Measurements from ENCODE around the gene ANP32E.
"Not testable (repeated sequence)": the region's sequence is repeated elsewhere in the genome, so short reads cannot be mapped to it uniquely, and the experiment has no call there.

Gene ANP32E

GRCh38 chr1:150224983-150225382 is 10.9 kb downstream of the ANP32E start:
- no peak overlapping the region for H2AK5ac ChIP-seq (ENCODE audit: low read depth, low read length)
- H2BK120ac ChIP-seq (ENCODE audit: low read depth, low read length): no peak overlapping the region
- H2BK12ac ChIP-seq (ENCODE audit: low read length): no peak overlapping the region
- WGBS, 2 donors (ENCODE audit: extremely low coverage in 2 of 2, insufficient read length in 2 of 2, insufficient replicate concordance in 1 of 2): no CpG with 5 or more reads among the region's 1 CpG
- no peak overlapping the region for H3K18ac ChIP-seq (ENCODE audit: low read length)
- no peak overlapping the region for H2BK15ac ChIP-seq (ENCODE audit: low read length)
- no peak overlapping the region for H3K4ac ChIP-seq (ENCODE audit: low read length)
- H3K36me3 ChIP-seq (replicated peaks in 1 of 2; ENCODE audit: control insufficient read depth in 2 of 2, insufficient read depth in 2 of 2, low read length in 2 of 2): peaks cover 22 to 94% of the 10 kb centered on the region in 2 donors
- H2AFZ ChIP-seq (ENCODE audit: low read length): no peak overlapping the region
- H3K27ac ChIP-seq (replicated peaks; ENCODE audit: low read length): no peak overlapping the region
- H3K23ac ChIP-seq (ENCODE audit: low read depth, low read length, poor library complexity): no peak overlapping the region
- no peak overlapping the region for H2BK5ac ChIP-seq (ENCODE audit: low read length)
- H3K9ac ChIP-seq (ENCODE audit: low read depth, low read length, poor library complexity): no peak overlapping the region
- no peak overlapping the region for H4K8ac ChIP-seq (ENCODE audit: low read depth, low read length)
- no peak overlapping the region for H4K91ac ChIP-seq (ENCODE audit: low read depth, low read length, poor library complexity)
- DNase-seq (ENCODE audit: low spot score): no peak
- H3K4me2 ChIP-seq (ENCODE audit: insufficient read depth, low read length, poor library complexity, severe bottlenecking): no peak overlapping the region
- H3K27me3 ChIP-seq (ENCODE audit: control insufficient read depth in 3 of 3, insufficient read depth in 3 of 3, low read depth in 1 of 3, low read length in 3 of 3): no peaks in the 10 kb centered on the region
- H3K9me3 ChIP-seq (replicated peaks in 1 of 2; ENCODE audit: control insufficient read depth in 2 of 2, insufficient read depth in 1 of 2, low read depth in 1 of 2, low read length in 2 of 2): peaks cover 0 to 3% of the 10 kb centered on the region in 2 donors
- H3K4me3 ChIP-seq (ENCODE audit: low read length in 2 of 2): no peak overlapping the region
- no peak overlapping the region for H3K14ac ChIP-seq (ENCODE audit: low read length)
- H3K4me1 ChIP-seq (ENCODE audit: control insufficient read depth in 2 of 2, insufficient read depth in 1 of 2, low read depth in 1 of 2, low read length in 2 of 2): no peaks in the 10 kb centered on the region
- H3K79me1 ChIP-seq (ENCODE audit: low read depth, low read length): no peaks in the 10 kb centered on the region

GRCh38 chr1:150221552-150221951 is 14.4 kb downstream of the ANP32E start:
- H4K8ac ChIP-seq (ENCODE audit: low read depth, low read length): no peak overlapping the region
- no peaks in the 10 kb centered on the region for H3K79me1 ChIP-seq (ENCODE audit: low read depth, low read length)
- H2AK5ac ChIP-seq (ENCODE audit: low read depth, low read length): no peak overlapping the region
- no peak overlapping the region for H3K4me2 ChIP-seq (ENCODE audit: insufficient read depth, low read length, poor library complexity, severe bottlenecking)
- H3K27ac ChIP-seq (replicated peaks; ENCODE audit: low read length): no peak overlapping the region
- H3K9me3 ChIP-seq (replicated peaks in 1 of 2; ENCODE audit: control insufficient read depth in 2 of 2, insufficient read depth in 1 of 2, low read depth in 1 of 2, low read length in 2 of 2): no peaks in the 10 kb centered on the region
- H3K23ac ChIP-seq (ENCODE audit: low read depth, low read length, poor library complexity): no peak overlapping the region
- H2AFZ ChIP-seq (ENCODE audit: low read length): no peak overlapping the region
- H2BK12ac ChIP-seq (ENCODE audit: low read length): no peak overlapping the region
- H3K9ac ChIP-seq (ENCODE audit: low read depth, low read length, poor library complexity): no peak overlapping the region
- no peak overlapping the region for H2BK120ac ChIP-seq (ENCODE audit: low read depth, low read length)
- WGBS, 2 donors (ENCODE audit: extremely low coverage in 2 of 2, insufficient read length in 2 of 2, insufficient replicate concordance in 1 of 2): no CpG with 5 or more reads among the region's 2 CpGs
- no peak overlapping the region for H3K4ac ChIP-seq (ENCODE audit: low read length)
- peaks cover 15 to 81% of the 10 kb centered on the region in 2 donors for H3K36me3 ChIP-seq (replicated peaks in 1 of 2; ENCODE audit: control insufficient read depth in 2 of 2, insufficient read depth in 2 of 2, low read length in 2 of 2)
- H3K14ac ChIP-seq (ENCODE audit: low read length): no peak overlapping the region
- no peaks in the 10 kb centered on the region for H3K27me3 ChIP-seq (ENCODE audit: control insufficient read depth in 3 of 3, insufficient read depth in 3 of 3, low read depth in 1 of 3, low read length in 3 of 3)
- H2BK5ac ChIP-seq (ENCODE audit: low read length): no peak overlapping the region
- no peaks in the 10 kb centered on the region for H3K4me1 ChIP-seq (ENCODE audit: control insufficient read depth in 2 of 2, insufficient read depth in 1 of 2, low read depth in 1 of 2, low read length in 2 of 2)
- H4K91ac ChIP-seq (ENCODE audit: low read depth, low read length, poor library complexity): no peak overlapping the region
- DNase-seq (ENCODE audit: low spot score): no peak
- no peak overlapping the region for H3K18ac ChIP-seq (ENCODE audit: low read length)
- no peak overlapping the region for H2BK15ac ChIP-seq (ENCODE audit: low read length)
- H3K4me3 ChIP-seq (ENCODE audit: low read length in 2 of 2): no peak overlapping the region

GRCh38 chr1:150215855-150216254 is 20.1 kb downstream of the ANP32E start:
- not testable (repeated sequence) for H3K79me1 ChIP-seq (ENCODE audit: low read depth, low read length); H3K23ac ChIP-seq (ENCODE audit: low read depth, low read length, poor library complexity); H2BK12ac ChIP-seq (ENCODE audit: low read length); H3K4me1 ChIP-seq (ENCODE audit: control insufficient read depth in 2 of 2, insufficient read depth in 1 of 2, low read depth in 1 of 2, low read length in 2 of 2); H3K18ac ChIP-seq (ENCODE audit: low read length); DNase-seq (ENCODE audit: low spot score); H3K4me3 ChIP-seq (ENCODE audit: low read length in 2 of 2); H3K9me3 ChIP-seq (replicated peaks in 1 of 2; ENCODE audit: control insufficient read depth in 2 of 2, insufficient read depth in 1 of 2, low read depth in 1 of 2, low read length in 2 of 2); H3K4me2 ChIP-seq (ENCODE audit: insufficient read depth, low read length, poor library complexity, severe bottlenecking); H4K91ac ChIP-seq (ENCODE audit: low read depth, low read length, poor library complexity); H3K27ac ChIP-seq (replicated peaks; ENCODE audit: low read length); H3K9ac ChIP-seq (ENCODE audit: low read depth, low read length, poor library complexity); H3K27me3 ChIP-seq (ENCODE audit: control insufficient read depth in 3 of 3, insufficient read depth in 3 of 3, low read depth in 1 of 3, low read length in 3 of 3); H2BK120ac ChIP-seq (ENCODE audit: low read depth, low read length); H2BK5ac ChIP-seq (ENCODE audit: low read length); H2AFZ ChIP-seq (ENCODE audit: low read length); H2BK15ac ChIP-seq (ENCODE audit: low read length); H3K4ac ChIP-seq (ENCODE audit: low read length); H2AK5ac ChIP-seq (ENCODE audit: low read depth, low read length); H3K14ac ChIP-seq (ENCODE audit: low read length); H4K8ac ChIP-seq (ENCODE audit: low read depth, low read length)
- WGBS, 2 donors (ENCODE audit: extremely low coverage in 2 of 2, insufficient read length in 2 of 2, insufficient replicate concordance in 1 of 2): 100% methylated on average over 2 of the region's 6 CpGs; no CpG with 5 or more reads in 1 of the 2 donors
- H3K36me3 ChIP-seq (replicated peaks in 1 of 2; ENCODE audit: control insufficient read depth in 2 of 2, insufficient read depth in 2 of 2, low read length in 2 of 2): peaks cover 0 to 30% of the 10 kb centered on the region in 2 donors

GRCh38 chr1:150214099-150214756 is 21.7 kb downstream of the ANP32E start:
- not testable (repeated sequence) for H2BK15ac ChIP-seq (ENCODE audit: low read length); H3K4ac ChIP-seq (ENCODE audit: low read length); H3K27me3 ChIP-seq (ENCODE audit: control insufficient read depth in 3 of 3, insufficient read depth in 3 of 3, low read depth in 1 of 3, low read length in 3 of 3); H2BK5ac ChIP-seq (ENCODE audit: low read length); H3K14ac ChIP-seq (ENCODE audit: low read length); H2AK5ac ChIP-seq (ENCODE audit: low read depth, low read length); H2BK120ac ChIP-seq (ENCODE audit: low read depth, low read length); H3K9ac ChIP-seq (ENCODE audit: low read depth, low read length, poor library complexity); H3K9me3 ChIP-seq (replicated peaks in 1 of 2; ENCODE audit: control insufficient read depth in 2 of 2, insufficient read depth in 1 of 2, low read depth in 1 of 2, low read length in 2 of 2); H3K23ac ChIP-seq (ENCODE audit: low read depth, low read length, poor library complexity); H3K4me1 ChIP-seq (ENCODE audit: control insufficient read depth in 2 of 2, insufficient read depth in 1 of 2, low read depth in 1 of 2, low read length in 2 of 2); H3K79me1 ChIP-seq (ENCODE audit: low read depth, low read length); H3K27ac ChIP-seq (replicated peaks; ENCODE audit: low read length); H3K18ac ChIP-seq (ENCODE audit: low read length); H4K91ac ChIP-seq (ENCODE audit: low read depth, low read length, poor library complexity); H4K8ac ChIP-seq (ENCODE audit: low read depth, low read length); DNase-seq (ENCODE audit: low spot score); H2BK12ac ChIP-seq (ENCODE audit: low read length)
- Histone ChIP-seq H3K4me3 (ENCODE audit: low read length in 2 of 2) (peak overlapping the region in 1 of 2 donors; percentile 44), H3K36me3 (replicated peaks in 1 of 2; ENCODE audit: control insufficient read depth in 2 of 2, insufficient read depth in 2 of 2, low read length in 2 of 2) (peaks cover 0 to 14% of the 10 kb centered on the region in 2 donors), H3K4me2 (ENCODE audit: insufficient read depth, low read length, poor library complexity, severe bottlenecking) (peak overlapping the region; percentile 47), H2AFZ (ENCODE audit: low read length) (peak overlapping the region; percentile 84)
- no CpG with 5 or more reads among the region's 18 CpGs for WGBS, 2 donors (ENCODE audit: extremely low coverage in 2 of 2, insufficient read length in 2 of 2, insufficient replicate concordance in 1 of 2)

Measured in neuronal stem cell (in vitro differentiated cells).